Measurements from ENCODE around the gene ICAM4. TPM values are rescaled to one million over a fixed set of nuclear protein-coding genes. Genes with fewer than 3 reads are reported as not detected.

The ICAM4 gene
- total RNA-seq, 1 donor from 2014 or later, result 0.40 TPM

GRCh38 chr19:10290876-10291553 is 4.3 kb downstream of the ICAM4 start:
- DNase-seq (ENCODE audit: low read depth, low spot score), result no peak

- no peak for DNase-seq (ENCODE audit: low read depth, low spot score)
These were observed 4.9 kb downstream of the ICAM4 start for GRCh38 chr19:10291554-10292205.

- DNase-seq (ENCODE audit: low read depth, low spot score), result no peak
These were observed 5.5 kb downstream of the ICAM4 start for GRCh38 chr19:10292206-10292788.

- no peak for DNase-seq (ENCODE audit: low read depth, low spot score)
These were observed 6.3 kb downstream of the ICAM4 start for GRCh38 chr19:10292789-10293636.

- DNase-seq (ENCODE audit: low read depth, low spot score), result no peak
These were observed 7.0 kb downstream of the ICAM4 start for GRCh38 chr19:10293637-10294367.

GRCh38 chr19:10294368-10294697 is 7.6 kb downstream of the ICAM4 start:
- no peak for DNase-seq (ENCODE audit: low read depth, low spot score)

- DNase-seq (ENCODE audit: low read depth, low spot score), result no peak
These were observed 8.6 kb downstream of the ICAM4 start for GRCh38 chr19:10295305-10295846.

GRCh38 chr19:10295847-10296591 is 9.3 kb downstream of the ICAM4 start:
- DNase-seq (ENCODE audit: low read depth, low spot score), result no peak

GRCh38 chr19:10299545-10300458 is 13.0 kb downstream of the ICAM4 start:
- DNase-seq (ENCODE audit: low read depth, low spot score), result no peak

- no peak for DNase-seq (ENCODE audit: low read depth, low spot score)
These were observed 18.5 kb downstream of the ICAM4 start for GRCh38 chr19:10305139-10305806.

- DNase-seq (ENCODE audit: low read depth, low spot score), result no peak
These were observed 19.6 kb downstream of the ICAM4 start for GRCh38 chr19:10306327-10306726.

- DNase-seq (ENCODE audit: low read depth, low spot score), result no peak
These were observed 22.7 kb downstream of the ICAM4 start, which contains the start of gene ZGLP1 for GRCh38 chr19:10309423-10309822. ZGLP1 (minus strand) TSS chr19:10309815.

- DNase-seq (ENCODE audit: low read depth, low spot score), result peak; percentile 32
These were observed 28.8 kb downstream of the ICAM4 start, which contains the start of gene FDX2 for GRCh38 chr19:10315335-10316214. FDX2 (minus strand) TSS chr19:10316015; CDS start chr19:10315996, 19 bp downstream.

- DNase-seq (ENCODE audit: low read depth, low spot score), result no peak
These were observed 29.7 kb downstream of the ICAM4 start for GRCh38 chr19:10316229-10317044.

GRCh38 chr19:10317045-10317856 is 30.5 kb downstream of the ICAM4 start:
- DNase-seq (ENCODE audit: low read depth, low spot score), result no peak

Measured in pulmonary artery endothelial cell (primary cell).